PC-9 (cell line): ENCODE data around the gene CCL14. TPM values are rescaled to one million over a fixed set of nuclear protein-coding genes. Genes with fewer than 3 reads are reported as not detected.

Experiments used
- BruUV-seq: library from RNA; stranded (reverse); fragments of 400-500 nt; replicated peaks from 2 replicates; lab custom pipeline; 2021; lab: Mats Ljungman, UMichigan
- CTCF ChIA-PET: fragments of 300-600 bp; sonication (Branson Sonifier 250); formaldehyde crosslinking; loops from one replicate; lab custom pipeline; 2022; ENCODE audit warnings: antibody characterized with exemption; lab: Charles Lee
- POLR2A ChIA-PET: fragments of 300-600 bp; sonication (Branson Sonifier 250); formaldehyde crosslinking; loops from one replicate; lab custom pipeline; 2022; ENCODE audit warnings: antibody characterized with exemption; ENCODE audit not compliant: unreplicated experiment; lab: Charles Lee
- DNase-seq, 2 experiments: peaks; one replicate each; pipeline versions ENCODE4 v3.0.0 to v3.0.0-alpha.2; 2015 to 2022; ENCODE audit warnings: mixed read lengths in 1 of 2
- H2AFZ ChIP-seq: fragments of 200-600 bp; sonication (generic); 2 replicates; pipeline ENCODE4 v1.8.1; 2017; ENCODE audit warnings: antibody characterized with exemption
- H3F3A ChIP-seq: fragments of 200-600 bp; sonication (generic); 2 replicates; pipeline ENCODE4 v1.8.1; 2017; ENCODE audit warnings: antibody characterized with exemption, mild to moderate bottlenecking, low read depth; ENCODE audit not compliant: insufficient read depth
- H3K27ac ChIP-seq: fragments of 200-600 bp; sonication (generic); 2 replicates; pipeline ENCODE4 v1.6.1; 2016; ENCODE audit warnings: mixed run types
- H3K27me3 ChIP-seq: fragments of 200-600 bp; sonication (generic); 2 replicates; pipeline ENCODE4 v1.6.1; 2016; ENCODE audit warnings: low read depth, mixed run types; ENCODE audit not compliant: insufficient read depth
- H3K36me3 ChIP-seq: fragments of 200-600 bp; sonication (generic); 2 replicates; pipeline ENCODE4 v1.6.1; 2016; ENCODE audit warnings: low read depth, mixed run types
- H3K4me1 ChIP-seq: fragments of 200-600 bp; sonication (generic); replicated peaks from 2 replicates; pipeline ENCODE4 v1.6.1; 2016; ENCODE audit warnings: mixed run types; ENCODE audit not compliant: insufficient read depth
- H3K4me2 ChIP-seq: fragments of 200-600 bp; sonication (generic); 2 replicates; pipeline ENCODE4 v1.6.1; 2017; ENCODE audit warnings: mixed run types
- H3K4me3 ChIP-seq: fragments of 200-600 bp; sonication (generic); 2 replicates; pipeline ENCODE4 v1.6.1; 2016; ENCODE audit warnings: mixed run types
- H3K79me2 ChIP-seq: fragments of 200-600 bp; sonication (generic); 2 replicates; pipeline ENCODE4 v1.6.1; 2017; ENCODE audit warnings: low read depth, mixed run types
- H3K9me2 ChIP-seq: fragments of 200-600 bp; sonication (generic); 2 replicates; pipeline ENCODE4 v1.8.1; 2017; ENCODE audit warnings: mild to moderate bottlenecking; ENCODE audit not compliant: insufficient read depth
- H3K9me3 ChIP-seq: fragments of 200-600 bp; sonication (generic); 2 replicates; pipeline ENCODE4 v1.8.1; 2016; ENCODE audit warnings: low read depth; ENCODE audit not compliant: insufficient read depth
- H4K20me1 ChIP-seq: fragments of 200-600 bp; sonication (generic); 2 replicates; pipeline ENCODE4 v1.8.1; 2017; ENCODE audit not compliant: insufficient read depth
- EZH2 ChIP-seq: fragments of 200-600 bp; sonication (generic); IDR thresholded peaks from 2 replicates; pipeline ENCODE4 v1.8.0; 2017; ENCODE audit warnings: antibody characterized with exemption, low read depth
- intact Hi-C: fragments of 100-400 bp; cut with micrococcal nuclease; formaldehyde crosslinking; loops from one replicate; pipeline ENCODE4 v1.10.0; 2022; ENCODE audit not compliant: unreplicated experiment
- total RNA-seq: library from RNA; stranded (reverse); gene quantifications from 2 replicates; pipeline ENCODE4 v1.2.3, GENCODE V29; 2021
- TF ChIP-seq, protein P1 (sequence below): fragments of 200-600 bp; sonication (generic); conservative IDR thresholded peaks from 2 replicates; pipeline ENCODE4 v1.6.1; 2017; ENCODE audit warnings: mixed run types, antibody characterized with exemption, mild to moderate bottlenecking, moderate library complexity

CCL14 gene
- total RNA-seq, 1 experiment from 2014 or later: not detected

DNA sequence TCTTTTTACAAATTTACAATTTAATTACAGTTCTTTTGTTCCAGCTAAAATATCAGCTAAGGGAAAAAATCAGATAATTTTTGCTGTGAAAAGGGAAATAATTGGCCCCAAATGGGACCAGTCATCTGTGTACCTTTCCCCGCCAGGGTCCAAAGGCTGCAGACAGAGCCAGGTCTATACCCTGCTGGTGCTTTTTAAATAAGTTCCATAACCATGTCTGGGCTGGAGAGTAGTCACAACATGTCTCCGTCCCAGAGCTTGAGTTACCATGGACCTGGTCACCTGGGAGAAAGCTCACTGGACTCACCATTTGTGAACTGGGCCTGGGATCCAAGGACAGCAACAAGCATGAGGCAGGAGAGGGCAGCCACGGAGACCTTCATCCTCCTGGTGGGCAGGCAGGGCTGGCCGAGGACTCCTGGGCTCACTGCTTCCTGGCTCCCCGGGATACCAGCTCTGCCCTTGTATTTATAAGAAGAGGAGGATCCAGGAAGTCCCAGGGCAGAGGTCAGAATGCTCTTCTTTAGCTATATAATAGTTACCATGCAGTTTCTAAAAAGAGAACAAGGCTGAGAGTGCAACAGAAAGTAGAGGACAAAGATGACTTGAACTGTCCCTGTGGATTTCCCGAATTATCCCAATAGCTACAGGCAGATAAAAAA is 14.7 kb upstream of the CCL14 start, which contains the start of gene CCL15:
Gene CCL15, minus strand, starts transcription at position 444 of the 662 bp plus-strand sequence. Its CDS starts 61 bp downstream, at position 383.
- Histone ChIP-seq H3K79me2 (no peaks in the 10 kb centered on the region), H3K36me3 (no peaks in the 10 kb centered on the region), H3K9me2 (no peaks in the 10 kb centered on the region), H2AFZ (no peak within 1 kb of the TSS), H3K4me1 (no peaks in the 10 kb centered on the region), H3K4me2 (no peak within 1 kb of the TSS), H3K4me3 (no peak within 1 kb of the TSS), H4K20me1 (no peaks in the 10 kb centered on the region), H3F3A (no peaks in the 10 kb centered on the region), H3K27me3 (peaks cover 64% of the 10 kb centered on the region), H3K27ac (no peak within 1 kb of the TSS), H3K9me3 (no peaks in the 10 kb centered on the region)
- intact Hi-C loops: no loop called here
- ChIA-PET CTCF (no interaction called here), POLR2A (no interaction called here)
- BruUV-seq: no TSS peak
- no peak for DNase-seq
- no peak for TF ChIP-seq EZH2
- TF ChIP-seq, protein P1, sequence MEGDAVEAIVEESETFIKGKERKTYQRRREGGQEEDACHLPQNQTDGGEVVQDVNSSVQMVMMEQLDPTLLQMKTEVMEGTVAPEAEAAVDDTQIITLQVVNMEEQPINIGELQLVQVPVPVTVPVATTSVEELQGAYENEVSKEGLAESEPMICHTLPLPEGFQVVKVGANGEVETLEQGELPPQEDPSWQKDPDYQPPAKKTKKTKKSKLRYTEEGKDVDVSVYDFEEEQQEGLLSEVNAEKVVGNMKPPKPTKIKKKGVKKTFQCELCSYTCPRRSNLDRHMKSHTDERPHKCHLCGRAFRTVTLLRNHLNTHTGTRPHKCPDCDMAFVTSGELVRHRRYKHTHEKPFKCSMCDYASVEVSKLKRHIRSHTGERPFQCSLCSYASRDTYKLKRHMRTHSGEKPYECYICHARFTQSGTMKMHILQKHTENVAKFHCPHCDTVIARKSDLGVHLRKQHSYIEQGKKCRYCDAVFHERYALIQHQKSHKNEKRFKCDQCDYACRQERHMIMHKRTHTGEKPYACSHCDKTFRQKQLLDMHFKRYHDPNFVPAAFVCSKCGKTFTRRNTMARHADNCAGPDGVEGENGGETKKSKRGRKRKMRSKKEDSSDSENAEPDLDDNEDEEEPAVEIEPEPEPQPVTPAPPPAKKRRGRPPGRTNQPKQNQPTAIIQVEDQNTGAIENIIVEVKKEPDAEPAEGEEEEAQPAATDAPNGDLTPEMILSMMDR: no peak

DNA sequence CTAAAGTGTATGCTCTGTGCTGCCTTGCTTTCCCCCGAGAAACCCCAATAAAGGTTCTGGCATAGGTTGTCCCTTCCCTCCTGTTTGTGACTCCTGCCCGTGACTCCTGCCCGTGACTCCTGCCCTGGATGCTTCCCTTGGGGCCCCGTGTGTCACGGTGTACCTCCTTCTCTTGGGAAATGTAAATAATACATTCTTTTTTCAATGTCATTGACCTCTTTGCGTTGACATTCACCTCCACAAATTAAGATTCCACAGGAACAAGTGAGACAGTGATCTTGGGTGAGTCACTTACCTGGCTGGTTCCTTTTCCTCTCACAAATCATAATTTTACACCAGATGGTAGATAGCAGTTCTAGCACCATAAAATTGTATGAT is 14.2 kb upstream of the CCL14 start:
- H3K4me1 ChIP-seq: no peaks in the 10 kb centered on the region
- no peaks in the 10 kb centered on the region for H4K20me1 ChIP-seq
- H3K27ac ChIP-seq: no peak overlapping the region
- ChIA-PET CTCF (no interaction called here), POLR2A (no interaction called here)
- no TSS peak for BruUV-seq
- peaks cover 65% of the 10 kb centered on the region for H3K27me3 ChIP-seq
- no peaks in the 10 kb centered on the region for H3K9me2 ChIP-seq
- H3K4me3 ChIP-seq: no peak overlapping the region
- H3K79me2 ChIP-seq: no peaks in the 10 kb centered on the region
- no peak overlapping the region for H2AFZ ChIP-seq
- H3F3A ChIP-seq: no peaks in the 10 kb centered on the region
- no peaks in the 10 kb centered on the region for H3K9me3 ChIP-seq
- no peak for TF ChIP-seq EZH2
- TF ChIP-seq, protein P1: no peak
- H3K4me2 ChIP-seq: no peak overlapping the region
- no peaks in the 10 kb centered on the region for H3K36me3 ChIP-seq
- intact Hi-C loops: no loop called here
- DNase-seq: no peak

GRCh38 chr17:35998756-35999155 is 12.2 kb upstream of the CCL14 start:
- ChIA-PET CTCF (no interaction called here), POLR2A (no interaction called here)
- H3K79me2 ChIP-seq: no peaks in the 10 kb centered on the region
- H3K27ac ChIP-seq: no peak overlapping the region
- peaks cover 53% of the 10 kb centered on the region for H3K27me3 ChIP-seq
- H3K4me3 ChIP-seq: no peak overlapping the region
- no peaks in the 10 kb centered on the region for H3K4me1 ChIP-seq
- no peak overlapping the region for H2AFZ ChIP-seq
- H3K4me2 ChIP-seq: no peak overlapping the region
- intact Hi-C loops: no loop called here
- H4K20me1 ChIP-seq: no peaks in the 10 kb centered on the region
- H3K36me3 ChIP-seq: no peaks in the 10 kb centered on the region
- H3K9me3 ChIP-seq: no peaks in the 10 kb centered on the region
- BruUV-seq: no TSS peak
- TF ChIP-seq, protein P1: no peak
- no peak for TF ChIP-seq EZH2
- no peak for DNase-seq
- no peaks in the 10 kb centered on the region for H3K9me2 ChIP-seq
- no peaks in the 10 kb centered on the region for H3F3A ChIP-seq
